LHCN-M2 (cell line): Measurements from ENCODE around the gene XRCC6. TPM values are rescaled to one million over a fixed set of nuclear protein-coding genes. Genes with fewer than 3 reads are reported as not detected.
A peak's percentile ranks its signal among the peaks of the same experiment; 100 is the strongest.
"Not testable (repeated sequence)": the region's sequence is repeated elsewhere in the genome, so short reads cannot be mapped to it uniquely, and the experiment has no call there.

Experiments
- DNase-seq: peaks from one replicate; pipeline ENCODE4 v3.0.0-alpha.2; 2012; ENCODE audit warnings: low read depth
- polyA plus RNA-seq: library from polyadenylated mRNA; unstranded; fragments of >200 nt; gene quantifications from one replicate; pipeline ENCODE4 v1.2.1, GENCODE V29; 2012; ENCODE audit warnings: missing spikeins
- total RNA-seq: library from RNA; depleted of rRNA; stranded (reverse); fragments of >200 nt; gene quantifications from 2 replicates; pipeline ENCODE4 v1.2.3, GENCODE V29; 2014; rRNA removed

XRCC6 gene
- 475 and 477 TPM in 2 replicates for total RNA-seq
- polyA plus RNA-seq = 373 TPM

DNA sequence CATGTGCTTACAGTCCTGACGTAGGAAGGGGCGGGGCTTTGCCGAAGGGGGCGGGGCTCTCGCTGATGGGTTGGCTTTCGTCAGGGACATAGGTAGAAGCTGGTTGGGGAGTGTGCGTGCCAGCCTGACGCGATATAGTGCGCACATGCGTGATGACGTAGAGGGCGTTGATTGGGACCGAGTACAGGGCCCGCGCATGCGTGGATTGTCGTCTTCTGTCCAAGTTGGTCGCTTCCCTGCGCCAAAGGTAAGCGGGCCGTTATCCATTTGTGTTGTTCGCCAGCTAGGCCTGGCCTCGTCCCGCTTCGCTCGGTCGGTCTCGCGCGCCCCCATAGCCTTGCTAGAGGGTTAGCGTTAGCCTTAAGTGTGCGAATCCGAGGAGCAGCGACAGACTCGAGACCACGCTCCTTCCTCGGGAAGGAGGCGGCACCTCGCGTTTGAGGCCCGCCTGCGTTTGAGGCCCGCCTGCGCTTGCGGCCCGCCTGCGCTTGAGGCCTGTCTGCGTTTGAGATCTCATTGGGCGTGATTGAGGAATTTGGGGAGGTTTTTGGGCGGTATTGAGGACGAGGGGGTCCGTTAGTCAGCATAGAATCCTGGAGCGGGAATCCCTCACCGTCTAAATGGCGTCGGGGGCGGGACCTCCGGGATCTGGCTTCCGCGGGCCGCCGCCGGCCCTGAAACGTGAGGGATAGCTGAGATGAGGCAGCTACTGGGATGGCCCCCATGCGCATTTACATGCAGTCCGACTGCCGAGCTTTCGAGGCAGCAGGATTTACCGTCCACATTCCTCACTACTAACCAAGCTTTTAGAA, at the start of gene XRCC6:
Gene XRCC6, plus strand, starts transcription at position 197 of the 812 bp plus-strand sequence. CDS start 710 bp downstream, outside the sequence.
- DNase-seq = peak; percentile 99

DNA sequence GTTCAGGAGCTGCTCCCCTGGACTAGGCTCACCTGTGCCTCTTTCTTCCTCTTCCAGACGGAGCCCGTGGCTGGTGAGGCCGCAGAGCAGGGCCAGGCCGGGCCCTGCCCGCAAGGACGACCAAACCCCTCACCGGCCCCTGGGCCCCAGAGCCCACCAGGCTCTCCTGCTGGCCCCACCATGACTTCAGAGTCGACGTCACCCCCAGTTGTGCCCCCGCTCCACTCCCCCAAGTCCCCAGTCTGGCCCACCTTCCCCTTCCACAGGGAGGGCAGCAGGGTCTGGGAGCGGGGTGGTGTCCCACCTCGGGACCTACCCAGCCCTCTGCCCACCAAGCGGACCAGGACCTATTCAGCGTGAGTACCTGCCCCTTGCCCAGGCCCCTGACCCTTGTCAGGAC, 49.3 kb upstream of the XRCC6 start:
- no peak for DNase-seq

DNA sequence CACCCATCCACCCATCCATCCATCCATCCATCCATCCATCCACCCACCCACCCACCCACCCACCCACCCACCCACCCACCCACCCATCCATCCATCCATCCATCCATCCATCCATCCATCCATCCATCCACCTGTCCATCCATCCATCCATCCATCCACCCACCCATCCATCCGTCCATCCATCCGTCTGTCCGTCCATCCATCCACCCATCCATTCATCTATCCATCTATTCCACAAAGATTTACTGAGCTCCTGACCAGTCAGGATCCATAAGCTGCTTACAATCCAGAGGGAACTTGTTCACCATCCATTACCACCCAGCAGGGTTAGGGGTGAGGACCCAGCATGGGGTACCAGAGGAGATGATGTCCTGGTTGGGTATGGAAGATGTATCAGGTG, 48.8 kb upstream of the XRCC6 start:
- not testable (repeated sequence) for DNase-seq

DNA sequence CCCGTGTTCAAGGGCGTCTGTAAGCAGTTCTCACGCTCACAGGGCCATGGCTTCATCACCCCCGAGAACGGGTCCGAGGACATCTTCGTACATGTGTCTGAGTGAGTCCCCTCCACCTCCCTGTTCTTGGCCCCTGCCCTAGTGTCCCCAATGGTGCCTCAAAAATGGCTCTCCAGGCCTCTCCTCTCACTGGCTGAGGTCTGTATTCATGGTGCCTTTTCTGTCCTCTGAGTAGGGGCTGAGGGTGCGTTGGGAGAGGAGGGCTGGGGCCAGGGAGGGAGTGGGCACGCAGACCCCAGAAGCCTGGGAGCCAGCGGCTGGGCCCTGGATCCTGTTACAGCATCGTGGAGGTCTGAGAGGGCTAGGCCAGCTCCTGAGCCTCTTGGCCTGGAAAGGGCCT, 47.4 kb upstream of the XRCC6 start:
- no peak for DNase-seq

DNA sequence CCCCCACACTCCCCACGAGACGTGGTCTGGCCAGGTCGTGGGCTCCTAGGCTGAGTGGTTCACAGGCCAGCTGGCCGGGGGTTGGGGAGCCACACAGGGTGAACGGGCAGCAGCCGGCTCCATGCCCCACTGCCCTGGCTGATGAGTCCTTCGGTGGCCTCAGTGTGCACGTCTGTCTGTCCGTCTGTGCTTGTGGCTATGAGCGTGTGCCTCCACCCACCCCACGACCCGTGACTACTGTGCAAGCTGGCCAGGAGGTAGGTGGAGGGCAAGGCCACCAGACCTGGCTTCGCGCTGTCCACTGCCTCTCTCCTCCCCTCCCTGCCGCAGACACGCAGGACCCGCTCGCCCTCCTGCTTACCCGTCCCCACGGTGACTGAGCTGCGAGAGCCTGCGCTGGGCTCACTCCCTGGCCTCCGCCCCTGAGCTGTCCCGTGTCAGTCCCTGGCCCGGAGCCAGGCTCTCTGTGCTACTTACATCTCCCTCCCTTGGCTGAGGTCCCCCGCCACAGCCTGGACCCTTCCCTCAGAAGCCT, 46.2 kb upstream of the XRCC6 start:
- DNase-seq = no peak

DNA sequence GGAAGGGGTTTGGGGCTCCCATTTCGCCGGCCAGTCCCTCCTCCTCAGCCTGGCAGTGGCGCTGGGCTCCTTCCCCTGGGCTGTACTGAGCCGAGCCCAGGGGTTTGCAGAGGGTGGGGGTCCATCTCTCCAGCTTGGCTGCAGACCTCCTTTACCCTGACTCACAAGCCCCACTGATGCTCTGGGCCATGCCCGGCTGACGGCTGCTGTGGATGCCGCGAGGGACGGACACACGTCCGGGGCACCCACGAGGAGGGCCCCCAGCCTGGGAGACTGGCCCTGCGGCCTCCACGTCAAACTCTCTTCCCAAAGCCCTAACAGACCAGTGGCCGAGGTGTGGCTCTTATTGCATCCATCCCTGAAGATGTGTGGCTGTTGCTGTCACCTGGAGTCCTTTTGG, 45.6 kb upstream of the XRCC6 start:
- DNase-seq = no peak

DNA sequence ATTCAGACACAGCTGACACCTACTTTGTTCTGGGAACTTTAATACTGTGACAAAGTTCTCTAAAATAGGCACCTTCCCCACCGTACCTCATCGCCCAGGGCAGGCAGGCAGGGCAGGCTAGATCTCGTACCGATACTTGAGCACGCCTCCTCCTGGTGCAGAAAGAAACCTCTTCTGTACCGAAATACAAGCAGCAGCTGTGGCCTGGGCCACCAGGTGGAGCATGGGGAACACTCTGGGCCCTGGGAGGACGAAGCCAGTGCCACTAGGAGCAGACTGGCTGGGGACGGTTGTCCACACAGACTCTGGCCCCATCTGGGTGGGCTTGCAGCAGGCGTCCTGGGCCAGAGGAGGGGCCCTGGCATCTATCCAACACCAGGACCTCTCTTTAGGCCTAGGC, 44.2 kb upstream of the XRCC6 start:
- peak; percentile 48 for DNase-seq

DNA sequence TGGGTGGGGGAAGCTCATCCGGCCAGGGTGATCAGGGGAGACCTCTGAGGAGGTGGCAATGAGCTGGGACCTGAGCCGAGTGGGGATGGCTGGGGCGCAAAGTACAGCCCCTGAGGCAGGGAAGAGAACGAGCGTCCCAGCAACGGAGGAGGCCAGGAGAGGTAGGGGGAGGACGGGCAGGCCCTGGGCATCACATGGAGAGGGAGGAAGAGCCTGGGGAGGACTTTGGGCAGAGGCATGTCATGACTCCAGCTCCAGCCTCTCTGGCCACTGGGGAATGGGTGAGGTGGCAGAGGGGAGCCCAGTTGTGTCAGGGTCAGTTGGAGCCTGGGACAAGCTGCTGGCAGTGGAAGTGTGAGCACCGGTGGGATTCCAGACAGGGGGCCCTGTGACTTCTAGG, 43.0 kb upstream of the XRCC6 start:
- DNase-seq = no peak

DNA sequence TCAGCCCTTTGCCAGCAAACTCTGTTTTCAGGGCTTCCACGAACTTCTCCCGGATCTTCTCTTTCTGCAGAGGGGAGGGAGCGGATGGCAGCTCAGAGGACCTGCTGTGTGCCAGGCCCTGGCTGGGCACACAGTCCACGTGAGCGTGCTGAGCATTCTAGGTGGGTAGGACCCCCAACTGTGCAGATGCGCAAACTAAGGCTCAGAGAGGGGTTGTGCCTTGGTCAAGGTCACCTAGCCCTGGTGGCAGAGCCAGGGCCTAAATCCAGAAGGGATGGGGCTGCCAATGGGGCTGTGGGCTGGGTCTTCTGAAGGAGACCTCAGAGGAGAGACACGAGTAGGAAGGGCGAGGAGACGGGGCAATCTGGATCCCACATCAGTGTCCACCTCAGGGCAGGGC, 42.3 kb upstream of the XRCC6 start:
- no peak for DNase-seq

DNA sequence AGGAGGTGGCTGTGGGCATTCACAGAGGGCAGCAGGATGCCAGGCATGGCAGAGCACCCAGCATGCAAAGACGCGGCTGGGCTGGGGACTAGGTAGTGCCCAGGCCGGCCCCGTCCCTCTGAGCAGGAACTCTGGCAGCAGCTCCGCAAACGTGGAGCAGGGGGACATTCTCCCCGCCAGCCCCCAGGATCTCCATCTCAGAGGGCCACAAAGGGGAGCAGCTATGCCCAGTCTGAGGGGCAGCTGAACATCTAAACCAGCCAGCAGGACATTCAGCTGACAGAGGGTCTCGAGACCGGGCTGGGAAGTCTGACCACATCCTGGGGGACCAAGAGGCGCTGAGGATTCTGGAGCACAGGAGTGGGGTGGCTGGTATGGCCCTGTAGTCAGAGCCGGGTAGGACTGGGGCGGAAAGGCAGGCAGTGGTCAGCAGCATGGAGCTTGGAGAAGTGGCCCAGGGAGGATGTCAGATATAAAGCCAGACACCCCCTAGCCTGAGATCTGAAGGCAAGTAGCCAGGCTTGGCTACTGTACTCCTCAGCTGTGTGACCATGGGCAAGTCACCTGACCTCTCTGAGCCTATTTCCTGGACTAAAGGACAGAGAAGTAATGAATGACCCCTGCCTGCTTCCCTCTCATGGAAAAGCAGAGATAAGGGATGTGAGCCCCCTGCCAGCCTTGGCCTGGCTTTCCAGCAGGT, 41.6 kb upstream of the XRCC6 start:
- no peak for DNase-seq

DNA sequence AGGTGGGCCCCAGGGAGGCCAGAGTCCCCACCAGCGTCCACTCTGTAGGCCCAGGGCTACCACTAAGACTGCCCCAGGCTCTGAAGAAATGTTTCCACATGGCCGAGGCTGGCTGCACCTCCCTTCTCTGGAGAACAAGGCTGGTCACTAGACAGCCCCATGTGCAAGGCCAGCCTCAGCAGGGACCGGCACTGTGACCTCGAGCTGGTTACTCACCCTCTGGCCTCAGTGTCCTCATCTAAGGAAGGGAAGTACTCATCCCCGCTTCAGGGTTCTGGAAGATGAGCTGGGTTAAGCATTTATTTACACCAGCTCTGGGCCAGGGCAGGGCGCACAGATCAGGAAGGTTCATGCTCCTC, 41.1 kb upstream of the XRCC6 start:
- DNase-seq = no peak

DNA sequence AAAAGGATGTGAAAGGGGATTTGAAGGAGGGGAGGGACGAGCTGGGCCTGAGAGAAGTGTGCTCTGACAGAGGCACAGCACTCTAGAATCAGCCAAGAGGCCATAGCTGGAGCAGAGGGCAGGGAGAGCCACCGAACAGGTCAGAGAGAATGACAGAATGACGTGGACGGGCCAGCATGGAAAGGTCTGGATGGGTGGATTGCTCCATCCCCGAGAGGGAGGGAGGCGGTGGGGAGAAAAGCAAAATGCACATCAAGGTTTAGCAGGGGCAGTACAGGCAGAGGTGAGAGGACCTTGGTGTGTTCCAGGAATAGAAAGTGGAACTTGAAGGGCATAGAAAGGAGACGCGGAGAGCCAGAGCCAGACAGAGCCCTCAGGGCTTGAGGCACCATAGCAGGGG, 38.4 kb upstream of the XRCC6 start:
- no peak for DNase-seq

DNA sequence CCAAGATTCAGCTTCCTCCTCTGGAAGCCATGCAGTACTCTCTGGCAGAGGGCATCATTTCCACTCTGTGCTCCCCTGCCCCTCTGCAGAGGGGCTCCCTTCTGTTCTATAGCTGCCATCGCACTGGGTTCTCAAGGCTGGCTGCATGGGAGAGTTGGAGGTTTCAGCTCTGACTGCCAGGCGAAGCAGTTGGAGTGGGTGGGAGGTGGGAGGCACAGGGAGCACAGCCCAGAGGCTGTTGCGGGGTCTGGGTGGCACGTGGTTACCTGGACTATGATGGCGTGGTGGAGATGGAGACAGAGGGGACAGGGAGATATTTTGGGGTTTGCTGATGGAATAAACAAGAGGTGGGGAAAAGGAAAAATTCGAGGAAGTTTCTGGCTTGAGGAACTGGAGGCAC, 36.2 kb upstream of the XRCC6 start:
- DNase-seq = no peak

DNA sequence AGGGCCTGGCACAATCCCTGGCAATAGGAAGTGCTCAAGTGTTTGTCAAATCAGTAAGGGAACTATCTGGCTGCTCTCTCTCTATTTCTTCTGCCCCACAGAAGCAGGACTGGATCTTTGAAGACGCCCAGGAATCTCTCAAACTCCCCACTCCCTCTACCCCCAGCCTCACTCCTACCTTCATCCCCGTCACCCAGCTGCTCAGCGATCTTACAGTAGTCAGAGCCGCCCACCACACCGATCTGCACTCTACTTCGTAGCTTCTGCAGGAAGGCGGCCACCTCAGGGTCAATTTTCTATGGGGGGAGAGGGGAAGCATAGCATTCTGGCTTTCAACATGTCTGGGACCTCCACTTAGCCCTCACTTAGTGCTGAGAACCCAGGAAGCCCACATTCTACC, 35.2 kb upstream of the XRCC6 start:
- DNase-seq = no peak

DNA sequence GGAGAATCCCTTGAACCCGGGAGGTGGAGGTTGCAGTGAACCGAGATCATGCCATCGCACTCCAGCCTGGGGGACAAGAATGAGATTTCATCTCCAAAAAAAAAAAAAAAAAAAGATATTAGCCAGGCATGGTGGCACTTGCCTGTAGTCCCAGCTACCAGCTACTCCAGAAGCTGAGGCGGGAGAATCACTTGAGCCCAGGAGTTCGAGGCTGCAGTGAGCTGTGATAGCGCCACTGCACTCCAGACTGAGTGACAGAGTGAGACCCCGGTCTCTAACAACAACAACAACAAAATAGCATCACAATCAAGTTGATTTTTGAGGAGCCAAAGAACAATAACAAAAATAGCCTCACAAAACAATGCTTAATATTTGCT, 33.8 kb upstream of the XRCC6 start:
- no peak for DNase-seq

DNA sequence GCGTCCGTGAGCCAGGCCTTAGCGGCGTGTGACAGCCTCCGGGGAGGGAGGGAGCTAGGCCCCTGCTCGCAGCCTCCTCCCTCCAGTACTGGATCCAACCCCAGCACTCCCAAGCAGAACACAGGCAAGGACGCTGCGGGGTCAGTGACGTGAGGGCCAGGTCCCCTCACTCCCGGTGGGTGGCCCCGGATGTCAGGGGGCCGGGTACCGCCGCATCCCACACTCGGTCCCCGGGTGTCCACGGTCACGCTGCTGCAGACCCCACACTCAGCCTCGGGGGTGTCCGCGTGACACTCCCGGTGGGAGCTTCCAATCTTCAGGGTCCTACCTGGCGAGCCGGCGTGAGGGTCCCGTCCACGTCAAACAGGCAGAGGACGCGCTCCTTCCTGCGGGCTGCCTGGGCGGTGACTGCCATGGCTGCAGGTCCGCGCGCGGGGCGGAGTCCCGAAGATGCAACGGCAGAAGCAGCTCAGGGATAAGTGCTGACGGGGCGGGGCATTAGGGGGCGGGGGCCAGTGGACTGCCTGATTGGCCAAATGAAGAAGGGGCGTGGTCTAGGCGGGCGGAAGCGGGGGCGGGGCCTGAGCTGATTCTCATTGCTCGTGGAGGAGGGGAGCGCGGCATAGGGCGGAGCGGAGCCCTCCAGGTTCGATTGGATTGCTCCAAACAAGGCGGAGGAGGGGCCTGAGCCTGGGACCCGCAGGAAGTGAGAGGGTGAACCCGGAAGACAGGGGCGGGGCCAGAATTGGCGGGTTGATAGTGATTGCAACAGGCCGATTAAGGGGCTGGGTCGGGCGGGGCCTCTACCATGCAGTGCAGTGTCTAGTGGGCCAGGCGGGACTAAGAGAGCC, 31.5 kb upstream of the XRCC6 start, which contains the start of gene PMM1:
Gene PMM1, minus strand, starts transcription at position 450 of the 851 bp plus-strand sequence. Its CDS starts 35 bp downstream, at position 415.
- DNase-seq = peak; percentile 99

DNA sequence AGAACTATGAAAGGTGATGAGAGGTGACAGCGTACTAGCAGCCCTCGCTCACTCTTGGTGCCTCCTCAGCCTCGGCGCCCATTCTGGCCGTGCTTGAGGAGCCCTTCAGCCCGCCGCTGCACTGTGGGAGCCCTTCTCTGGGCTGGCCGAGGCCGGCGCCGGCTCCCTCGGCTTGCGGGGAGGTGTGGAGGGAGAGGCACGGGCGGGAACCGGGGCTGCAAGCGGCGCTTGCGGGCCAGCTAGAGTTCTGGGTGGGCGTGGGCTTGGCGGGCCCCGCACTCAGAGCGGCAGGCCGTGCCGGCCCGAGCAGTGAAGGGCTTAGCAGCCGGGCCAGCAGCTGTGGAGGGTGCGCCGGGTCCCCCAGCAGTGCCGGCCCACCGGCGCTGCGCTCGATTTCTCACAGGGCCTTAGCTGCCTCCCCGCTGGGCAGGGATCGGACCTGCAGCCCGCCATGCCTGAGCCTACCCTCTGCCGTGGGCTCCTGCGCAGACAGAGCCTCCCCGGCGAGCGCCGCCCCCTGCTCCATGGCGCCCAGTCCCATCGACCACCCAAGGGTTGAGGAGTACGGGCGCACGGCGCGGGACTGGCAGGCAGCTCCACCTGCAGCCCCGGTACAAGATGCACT, 27.6 kb upstream of the XRCC6 start:
- DNase-seq = not testable (repeated sequence)

DNA sequence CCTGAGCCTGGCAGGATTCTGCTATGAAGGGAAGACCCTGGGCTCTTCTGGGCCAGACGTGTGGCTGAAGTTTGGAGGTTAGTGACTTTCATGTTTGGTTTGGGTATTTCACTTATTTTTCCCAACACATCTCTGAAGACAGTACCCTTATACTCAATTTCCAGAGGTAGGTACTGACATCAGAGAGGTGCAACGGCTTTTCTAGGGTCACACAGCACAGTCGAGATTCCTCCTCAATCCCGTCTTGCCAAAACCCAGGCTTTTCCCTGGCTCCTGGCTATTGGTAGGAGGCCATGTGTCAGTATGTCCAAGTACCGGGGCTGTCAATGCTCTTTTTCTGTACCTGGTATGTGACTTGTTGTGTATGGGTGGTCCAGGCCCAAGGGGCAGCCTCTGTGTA, 25.4 kb upstream of the XRCC6 start:
- DNase-seq = no peak

DNA sequence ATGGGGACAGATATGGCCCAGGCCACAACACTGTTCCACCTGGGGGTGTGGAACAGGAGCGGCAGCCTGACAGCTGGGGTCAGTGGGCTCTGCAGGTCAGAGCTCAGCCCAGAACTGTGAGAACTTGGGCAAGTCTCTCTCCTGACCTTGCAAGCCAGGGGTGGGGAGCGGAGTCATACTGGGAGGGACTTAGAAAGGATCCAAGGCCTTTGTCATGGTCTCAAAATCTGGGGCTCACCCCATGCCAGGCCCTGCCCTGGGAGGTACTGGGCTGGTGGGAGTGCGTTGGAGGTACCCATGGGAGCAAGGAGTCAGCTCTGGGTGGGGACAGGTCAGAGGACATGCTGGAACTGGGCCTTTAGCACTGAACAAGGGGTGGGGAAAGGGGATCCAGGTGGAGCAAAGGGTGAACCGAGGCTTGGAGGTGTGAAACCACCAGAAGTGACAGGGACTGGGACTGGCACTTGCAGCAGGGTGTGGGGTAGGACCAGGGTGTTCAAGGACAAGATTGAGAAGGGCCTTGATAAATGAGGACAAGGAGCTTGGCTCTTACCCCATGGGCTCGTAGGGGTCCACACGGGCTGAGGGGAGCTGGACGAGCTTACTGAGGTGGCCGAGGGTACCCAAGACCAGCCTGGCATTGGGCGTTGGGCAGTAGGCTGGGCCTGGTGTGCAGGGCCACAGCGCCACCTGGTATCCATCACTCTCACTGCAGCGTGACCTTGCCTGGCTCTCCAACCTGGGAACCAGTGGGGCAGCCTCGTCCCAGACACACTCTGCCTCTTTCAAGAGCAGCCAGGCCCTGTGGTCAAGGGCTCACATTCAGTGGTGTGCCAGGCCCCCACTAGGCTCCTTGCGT, 24.1 kb upstream of the XRCC6 start:
- DNase-seq = peak; percentile 57

DNA sequence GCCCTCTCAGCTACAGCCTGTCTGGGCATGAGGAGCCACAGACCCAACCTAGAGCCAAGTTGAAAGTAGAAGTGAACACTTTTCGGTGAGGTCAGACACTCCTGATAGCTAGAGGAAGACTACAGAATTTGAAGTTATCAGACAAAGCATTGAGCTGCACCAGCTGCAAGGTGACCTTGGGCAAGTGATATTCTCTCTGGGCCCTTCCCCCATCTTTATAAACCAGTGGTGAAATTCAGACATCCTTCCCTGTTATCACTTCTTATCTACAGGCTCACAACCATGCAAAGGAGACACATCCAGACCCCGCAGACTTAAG, 23.5 kb upstream of the XRCC6 start:
- no peak for DNase-seq

DNA sequence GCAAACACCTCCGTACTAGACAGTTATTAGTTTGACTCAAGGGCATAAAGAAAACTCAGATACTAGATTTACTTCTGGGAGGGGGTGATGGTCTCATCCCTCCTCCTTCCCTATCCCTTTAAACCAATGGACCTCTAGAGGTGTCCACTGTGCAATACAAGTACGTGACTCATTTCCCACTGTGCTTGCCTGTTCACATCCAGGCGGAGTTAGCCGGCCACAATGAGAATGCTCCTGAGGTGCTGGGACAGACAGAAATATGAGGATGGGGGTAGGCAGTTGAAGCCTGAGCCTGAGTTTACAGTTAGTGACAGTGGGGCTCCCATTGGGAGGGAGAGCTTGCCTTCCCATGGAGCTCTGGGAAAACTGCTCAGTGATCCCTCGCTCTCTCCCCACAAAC, 23.0 kb upstream of the XRCC6 start:
- DNase-seq = peak; percentile 86
